ENCODE results near the gene SMCP. TPM values are rescaled to one million over a fixed set of nuclear protein-coding genes. Genes with fewer than 3 reads are reported as not detected.

Gene SMCP
- total RNA-seq, 2 experiments from 2014 or later = not detected

DNA sequence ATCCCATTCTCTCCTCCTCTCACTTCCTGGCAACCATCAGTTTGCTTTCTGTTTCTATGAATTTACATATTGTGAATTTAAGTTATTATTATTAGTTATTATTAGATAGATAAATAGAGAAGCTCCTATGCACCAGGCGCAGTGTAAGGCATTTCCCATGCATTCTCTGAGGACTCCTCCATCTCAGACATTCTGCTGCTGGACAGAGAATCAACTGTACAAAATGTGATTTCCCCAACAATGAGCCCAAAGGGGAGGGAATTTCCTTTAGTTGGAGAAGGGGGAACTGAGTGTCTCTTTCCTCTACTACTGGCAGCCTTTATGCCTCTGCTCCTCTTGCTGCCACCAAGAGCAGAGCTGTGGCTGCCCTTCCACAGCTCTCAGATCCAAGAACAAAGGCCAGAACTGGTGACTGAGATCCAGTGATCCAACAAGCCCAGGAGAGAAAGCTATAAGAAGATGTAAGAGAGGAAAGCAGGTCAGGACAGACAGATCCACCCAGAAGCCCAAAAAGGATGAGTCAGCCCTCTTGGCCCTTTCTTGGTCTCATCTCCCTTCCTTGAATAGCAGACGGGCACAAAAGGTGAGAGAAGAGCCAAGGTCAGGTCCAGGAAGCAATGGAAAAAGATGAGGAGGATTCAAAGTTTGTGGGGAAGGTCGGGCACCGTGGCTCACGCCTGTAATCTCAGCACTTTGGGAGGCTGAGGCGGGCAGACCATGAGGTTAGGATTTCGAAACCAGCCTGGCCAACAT, 26.7 kb downstream of the SMCP start:
- H3K36me3 Mint-ChIP-seq (ENCODE audit: low read depth) = no peaks in the 10 kb centered on the region
- DNase-seq (no peak), ATAC-seq (no peak)
- peaks cover 6% of the 10 kb centered on the region for H3K4me1 Mint-ChIP-seq (ENCODE audit: low read depth)
- H3K4me3 Mint-ChIP-seq = no peak overlapping the region
- H3K27me3 Mint-ChIP-seq = peaks cover 30% of the 10 kb centered on the region
- ChIA-PET CTCF (no interaction called here), POLR2A (no interaction called here)
- no peak overlapping the region for H3K27ac Mint-ChIP-seq
- intact Hi-C loops (cut with micrococcal nuclease) = no loop called here
- TF ChIP-seq, protein P1, sequence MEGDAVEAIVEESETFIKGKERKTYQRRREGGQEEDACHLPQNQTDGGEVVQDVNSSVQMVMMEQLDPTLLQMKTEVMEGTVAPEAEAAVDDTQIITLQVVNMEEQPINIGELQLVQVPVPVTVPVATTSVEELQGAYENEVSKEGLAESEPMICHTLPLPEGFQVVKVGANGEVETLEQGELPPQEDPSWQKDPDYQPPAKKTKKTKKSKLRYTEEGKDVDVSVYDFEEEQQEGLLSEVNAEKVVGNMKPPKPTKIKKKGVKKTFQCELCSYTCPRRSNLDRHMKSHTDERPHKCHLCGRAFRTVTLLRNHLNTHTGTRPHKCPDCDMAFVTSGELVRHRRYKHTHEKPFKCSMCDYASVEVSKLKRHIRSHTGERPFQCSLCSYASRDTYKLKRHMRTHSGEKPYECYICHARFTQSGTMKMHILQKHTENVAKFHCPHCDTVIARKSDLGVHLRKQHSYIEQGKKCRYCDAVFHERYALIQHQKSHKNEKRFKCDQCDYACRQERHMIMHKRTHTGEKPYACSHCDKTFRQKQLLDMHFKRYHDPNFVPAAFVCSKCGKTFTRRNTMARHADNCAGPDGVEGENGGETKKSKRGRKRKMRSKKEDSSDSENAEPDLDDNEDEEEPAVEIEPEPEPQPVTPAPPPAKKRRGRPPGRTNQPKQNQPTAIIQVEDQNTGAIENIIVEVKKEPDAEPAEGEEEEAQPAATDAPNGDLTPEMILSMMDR (IDR thresholded peaks at IDR 0.05) = no peak
- H3K9me3 Mint-ChIP-seq = no peaks in the 10 kb centered on the region

DNA sequence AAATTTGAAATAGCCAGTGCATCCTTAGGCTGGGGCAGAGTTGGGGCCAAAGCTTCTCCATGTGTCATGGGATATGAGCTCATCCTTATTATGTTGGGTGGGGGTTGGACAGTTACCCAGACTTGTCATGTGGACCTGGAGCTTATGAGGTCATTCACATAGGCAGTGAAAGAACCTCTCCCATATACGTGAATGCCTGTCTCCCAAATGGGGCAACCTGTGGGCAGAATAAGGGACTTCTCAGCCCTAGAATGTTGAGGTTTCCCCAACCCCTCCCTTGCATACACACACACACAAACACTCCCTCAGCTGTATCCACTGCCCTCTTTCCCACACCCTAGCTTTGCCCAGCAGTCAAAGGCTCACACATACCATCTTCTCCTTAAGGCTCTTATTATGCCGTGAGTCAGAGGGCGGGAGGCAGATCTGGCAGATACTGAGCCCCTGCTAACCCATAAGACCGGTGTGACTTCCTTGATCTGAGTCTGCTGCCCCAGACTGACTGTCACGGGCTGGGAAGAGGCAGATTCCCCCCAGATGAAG, 28.0 kb downstream of the SMCP start:
- ChIA-PET CTCF (interaction anchor here (0.8 kb wide), 1 partner anchor 9 kb away, joined by 3 read pairs; no protein-coding TSS in a partner anchor), POLR2A (no interaction called here)
- intact Hi-C loops (cut with micrococcal nuclease) = no loop called here
- no peak overlapping the region for H3K4me3 Mint-ChIP-seq
- H3K27me3 Mint-ChIP-seq = peaks cover 29% of the 10 kb centered on the region
- no peaks in the 10 kb centered on the region for H3K36me3 Mint-ChIP-seq (ENCODE audit: low read depth)
- no peak for DNase-seq
- peaks cover 6% of the 10 kb centered on the region for H3K4me1 Mint-ChIP-seq (ENCODE audit: low read depth)
- no peaks in the 10 kb centered on the region for H3K9me3 Mint-ChIP-seq
- ATAC-seq = no peak
- H3K27ac Mint-ChIP-seq = no peak overlapping the region
- TF ChIP-seq, protein P1 (IDR thresholded peaks at IDR 0.05) = no peak

DNA sequence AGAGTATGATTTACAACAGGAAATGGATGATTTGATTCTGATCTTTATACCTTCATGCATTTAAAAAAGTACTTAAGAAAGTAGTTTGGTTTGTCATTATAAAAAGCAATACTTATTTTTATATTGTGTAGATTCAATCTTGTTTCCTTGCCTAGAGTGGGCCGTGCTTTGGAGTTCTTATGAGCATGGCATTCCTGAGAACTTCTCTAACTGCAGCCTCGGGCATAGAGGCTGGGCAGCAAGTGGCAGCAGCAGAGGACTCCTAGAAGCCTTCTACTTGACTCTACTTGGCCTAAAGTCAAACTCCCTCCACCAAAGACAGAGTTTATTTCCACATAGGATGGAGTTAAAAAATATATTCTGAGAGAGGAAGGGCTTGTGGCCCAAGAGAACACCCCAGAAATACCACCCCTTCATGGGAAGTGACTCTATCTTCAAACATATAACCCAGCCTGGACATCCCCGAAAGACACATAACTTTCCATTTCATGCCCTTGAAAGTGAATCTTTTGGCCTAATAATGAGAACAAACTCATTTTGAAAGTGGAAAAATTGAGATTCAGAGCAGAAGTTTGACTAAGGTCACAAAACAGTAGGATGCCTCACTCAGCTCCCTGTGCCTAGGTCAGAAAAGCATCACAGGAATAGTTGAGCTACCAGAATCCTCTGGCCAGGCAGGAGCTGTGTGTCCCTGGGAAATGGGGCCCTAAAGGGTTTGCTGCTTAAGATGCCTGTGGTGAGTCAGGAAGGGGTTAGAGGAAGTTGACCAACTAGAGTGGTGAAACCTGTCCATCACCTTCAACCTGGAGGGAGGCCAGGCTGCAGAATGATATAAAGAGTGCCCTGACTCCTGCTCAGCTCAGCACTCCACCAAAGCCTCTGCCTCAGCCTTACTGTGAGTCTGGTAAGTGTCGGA, 29.8 kb downstream of the SMCP start, which contains the start of gene IVL:
Gene IVL (plus strand): TSS at position 861 of the 916 bp plus-strand sequence. CDS start 1,252 bp downstream, outside the sequence.
- CTCF ChIA-PET = no interaction called here
- intact Hi-C loops (cut with micrococcal nuclease) = no loop called here
- Mint-ChIP-seq H3K27me3 (peaks cover 33% of the 10 kb centered on the region), H3K4me3 (no peak within 1 kb of the TSS), H3K27ac (no peak within 1 kb of the TSS), H3K36me3 (ENCODE audit: low read depth) (no peaks in the 10 kb centered on the region), H3K4me1 (ENCODE audit: low read depth) (peaks cover 6% of the 10 kb centered on the region), H3K9me3 (no peaks in the 10 kb centered on the region)
- ATAC-seq = peak; percentile 24
- POLR2A ChIA-PET = no interaction called here
- DNase-seq = no peak
- TF ChIP-seq, protein P1 (IDR thresholded peaks at IDR 0.05) = no peak

DNA sequence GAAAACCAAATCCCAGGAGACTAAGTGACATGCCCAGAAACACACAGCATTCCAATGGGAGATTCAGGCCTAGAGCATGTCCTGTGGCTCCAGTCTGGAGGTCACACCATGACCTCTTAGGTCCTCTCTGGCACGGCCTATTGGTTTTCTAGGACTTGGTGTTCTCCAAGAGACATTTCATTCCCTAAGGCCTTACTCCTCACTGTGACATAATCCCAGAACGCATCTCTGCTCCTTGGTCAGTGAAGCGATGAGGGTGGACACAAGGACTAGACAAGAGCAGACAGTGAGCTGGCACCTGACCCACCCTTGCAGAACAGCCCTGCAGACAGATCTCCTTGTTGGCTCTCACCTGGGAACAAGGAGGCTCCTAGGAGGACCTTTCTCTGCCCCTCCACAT, 31.1 kb downstream of the SMCP start:
- no peaks in the 10 kb centered on the region for H3K9me3 Mint-ChIP-seq
- H3K27me3 Mint-ChIP-seq = peaks cover 33% of the 10 kb centered on the region
- no peak overlapping the region for H3K4me3 Mint-ChIP-seq
- POLR2A ChIA-PET = no interaction called here
- CTCF ChIA-PET = no interaction called here
- intact Hi-C loops (cut with micrococcal nuclease) = no loop called here
- DNase-seq (no peak), ATAC-seq (no peak)
- H3K27ac Mint-ChIP-seq = no peak overlapping the region
- TF ChIP-seq, protein P1 (IDR thresholded peaks at IDR 0.05) = no peak
- no peaks in the 10 kb centered on the region for H3K36me3 Mint-ChIP-seq (ENCODE audit: low read depth)
- H3K4me1 Mint-ChIP-seq (ENCODE audit: low read depth) = peaks cover 6% of the 10 kb centered on the region

Data from activated CD8-positive, alpha-beta T cell treated with anti-CD3 and anti-CD28 coated beads for 36 hours (primary cell).